CD4-positive, alpha-beta T cell treated with Interferon gamma for 1 hour (primary cell): ENCODE data around the gene TRPV3.
"Not testable (repeated sequence)": the region's sequence is repeated elsewhere in the genome, so short reads cannot be mapped to it uniquely, and the experiment has no call there.

Source experiments
- DNase-seq: peaks from one replicate; pipeline ENCODE4 v3.0.0-alpha.2; 2020

TRPV3 gene

GRCh38 chr17:3466355-3466754, 91.3 kb downstream of the TRPV3 start:
- not testable (repeated sequence) for DNase-seq
